Skin of body (tissue), 2 donors: Measurements from ENCODE around the gene SYT14. TPM values are rescaled to one million over a fixed set of nuclear protein-coding genes. Genes with fewer than 3 reads are reported as not detected.
"Not testable (repeated sequence)": the region's sequence is repeated elsewhere in the genome, so short reads cannot be mapped to it uniquely, and the experiment has no call there.

Experiments used
- DNase-seq: peaks from one replicate; lab custom pipeline; 2025; lab: John Stamatoyannopoulos, UW
- total RNA-seq: library from RNA; depleted of rRNA; stranded (reverse); fragments of >200 nt; gene quantifications from one replicate; pipeline ENCODE4 v1.2.3, GENCODE V29; 2014

Gene SYT14
- total RNA-seq, 1 donor from 2014 or later = 1.2 TPM

DNA sequence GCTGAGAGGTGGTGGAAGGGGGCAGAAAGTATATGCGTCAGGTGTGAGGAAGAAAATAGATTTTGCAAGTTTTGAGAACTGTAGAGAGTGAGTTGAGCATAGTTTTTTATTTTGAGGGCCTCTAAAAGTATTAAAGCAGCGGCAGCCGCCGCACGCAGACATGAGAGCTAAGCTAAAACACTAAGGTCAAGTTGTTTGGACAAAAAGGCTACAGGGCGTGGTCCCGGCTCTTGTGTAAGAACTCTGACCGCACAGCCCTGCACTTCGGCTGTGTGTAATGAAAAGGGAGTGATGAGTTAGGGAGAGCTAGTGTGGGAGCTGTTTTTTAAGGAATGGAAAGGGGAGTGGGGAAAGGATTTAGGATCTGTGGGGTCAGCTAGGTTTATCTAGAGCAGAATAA lies 174.9 kb downstream of the SYT14 start:
- DNase-seq = not testable (repeated sequence)

DNA sequence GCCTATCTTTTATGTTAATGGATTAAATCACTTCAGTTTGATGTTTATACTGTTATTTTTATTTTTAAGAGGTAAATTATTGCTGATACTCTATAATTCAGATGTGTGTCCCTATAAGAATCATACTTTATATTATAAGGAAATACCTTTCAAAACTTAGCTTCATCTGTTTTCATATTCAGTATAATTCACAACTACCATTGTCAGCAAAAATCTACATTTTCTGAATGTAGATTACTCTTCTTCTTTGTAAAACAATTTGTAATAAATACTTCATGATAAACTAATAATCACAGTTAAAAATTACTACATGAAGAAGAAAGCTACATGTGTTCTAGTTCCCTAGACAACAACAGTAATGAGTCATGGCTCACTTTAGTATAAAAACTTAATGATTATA lies 179.2 kb downstream of the SYT14 start:
- DNase-seq = no peak

DNA sequence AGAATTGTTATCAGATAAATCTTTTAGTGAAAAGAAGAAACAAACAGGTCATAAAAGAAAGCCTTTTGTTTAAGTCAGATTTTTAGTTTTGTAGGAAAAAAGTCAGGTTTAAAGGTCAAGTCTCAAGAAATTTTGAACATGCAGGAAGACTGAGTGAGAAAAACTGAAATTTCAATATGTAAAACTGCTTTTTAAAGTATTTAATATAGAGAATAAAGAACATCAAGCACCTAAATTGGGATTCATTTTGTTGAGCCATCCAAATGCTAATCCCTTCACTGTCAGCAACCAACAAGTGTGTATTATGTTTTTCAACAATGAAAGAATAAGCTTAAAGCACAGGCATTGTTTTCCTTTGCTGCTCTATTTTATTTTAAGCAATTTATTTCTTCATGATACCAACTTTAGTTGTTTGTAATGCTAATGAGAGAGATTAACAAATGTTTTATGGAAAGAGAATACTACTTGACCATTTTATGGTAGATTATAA lies 179.7 kb downstream of the SYT14 start:
- DNase-seq = no peak

DNA sequence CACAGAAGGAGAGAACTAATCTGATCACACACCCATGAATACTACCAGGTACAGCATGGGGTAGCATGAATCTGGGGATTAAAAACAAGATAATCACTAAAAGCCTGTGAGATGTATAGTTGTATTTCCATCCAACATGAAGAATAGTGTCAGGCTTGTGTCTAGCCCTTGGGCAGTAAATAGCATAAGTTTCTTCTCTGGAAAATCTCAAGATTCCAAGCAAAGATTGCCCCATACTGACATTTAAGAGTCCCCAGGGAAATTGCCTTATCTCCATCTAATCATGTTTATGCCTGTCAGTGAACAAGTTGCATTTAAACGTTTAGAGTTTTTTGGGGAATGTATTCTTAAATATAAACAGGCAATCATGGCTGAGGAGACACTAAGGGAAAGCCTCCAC lies 185.4 kb downstream of the SYT14 start:
- DNase-seq = no peak

DNA sequence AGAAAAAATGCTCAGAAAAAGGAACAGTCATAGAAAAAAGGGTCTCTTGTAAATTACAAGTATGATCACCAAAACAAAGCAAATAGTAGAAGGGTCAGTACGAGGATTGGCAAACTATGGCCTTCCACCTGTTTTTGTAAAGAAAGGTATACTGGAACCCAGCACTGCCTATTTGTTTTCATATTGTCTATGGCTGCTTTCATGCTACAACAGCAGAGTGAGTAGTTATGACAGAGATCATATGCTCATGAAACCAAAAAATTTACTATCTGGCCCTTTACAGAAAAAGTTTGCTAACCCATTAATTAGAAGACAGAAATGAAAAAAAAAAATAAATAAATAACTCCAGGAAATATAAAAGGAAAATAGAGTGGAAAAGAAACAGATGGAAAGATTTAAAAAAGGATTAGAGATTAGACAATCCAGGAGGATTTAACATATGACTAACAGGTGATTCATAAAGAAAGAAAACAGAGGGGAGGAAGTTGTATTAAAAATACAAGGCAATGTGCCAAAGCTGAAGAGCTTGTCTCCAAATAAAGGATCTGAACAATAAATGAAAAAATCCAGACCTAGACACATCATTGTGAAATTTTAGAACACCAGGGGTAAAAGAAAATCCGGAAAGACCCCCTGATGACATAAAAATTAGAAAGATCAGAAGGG lies 186.0 kb downstream of the SYT14 start:
- no peak for DNase-seq

DNA sequence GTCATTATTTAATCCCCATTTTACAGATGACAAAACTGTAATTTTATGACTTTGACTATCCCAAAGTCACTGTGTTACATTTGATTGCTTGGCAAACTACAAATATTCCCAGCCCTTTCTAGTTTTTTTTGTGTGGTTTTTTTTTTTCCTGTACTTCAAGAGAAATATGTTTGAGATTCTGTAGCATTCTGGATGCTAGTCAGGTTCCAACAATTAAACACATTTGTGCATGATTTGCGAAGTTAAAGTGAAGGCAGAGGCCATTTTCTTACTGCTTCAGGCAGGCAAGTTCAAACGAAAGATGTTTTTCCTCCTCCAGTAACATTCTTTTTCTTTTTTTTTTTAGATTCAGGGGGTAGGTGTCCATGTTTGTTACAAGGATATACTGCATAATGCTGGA lies 186.7 kb downstream of the SYT14 start:
- no peak for DNase-seq

DNA sequence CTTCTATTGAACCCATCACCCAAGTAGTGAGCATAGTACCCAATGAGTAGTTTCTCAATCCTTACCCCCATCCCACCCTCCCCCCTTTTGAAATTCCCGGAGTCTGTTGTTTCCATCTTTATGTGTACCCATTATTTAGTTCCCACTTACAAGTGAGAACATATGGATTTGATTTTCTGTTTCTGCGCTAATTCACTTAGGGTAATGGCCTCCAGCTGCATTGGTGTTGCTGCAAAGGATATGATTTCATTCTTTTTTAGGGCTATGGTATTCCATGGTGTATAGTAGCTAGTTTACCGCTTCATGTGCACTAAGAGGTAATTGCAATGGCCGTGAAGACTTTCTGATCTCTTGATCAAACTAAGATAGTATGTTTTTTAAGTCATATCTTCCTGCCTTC lies 187.1 kb downstream of the SYT14 start:
- peak; percentile 21 for DNase-seq

DNA sequence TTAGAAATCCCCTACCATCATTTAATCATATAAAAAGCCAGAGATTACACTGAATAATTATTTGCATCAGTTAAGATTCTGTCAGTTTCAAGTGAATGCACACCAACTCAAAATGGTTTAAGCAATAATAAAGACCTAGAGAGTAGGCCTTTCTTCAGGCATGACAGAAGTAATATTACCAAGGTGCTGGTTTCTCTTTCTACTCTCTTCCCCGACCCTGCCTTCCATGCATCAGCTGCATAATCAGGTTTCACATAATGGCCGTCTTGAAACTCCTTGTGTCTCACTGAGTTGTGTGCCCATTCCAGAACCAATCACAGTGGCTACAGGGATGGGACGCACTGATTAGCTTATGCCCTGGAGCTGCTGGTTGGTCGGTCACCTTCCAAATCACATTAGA lies 191.1 kb downstream of the SYT14 start:
- DNase-seq = no peak

DNA sequence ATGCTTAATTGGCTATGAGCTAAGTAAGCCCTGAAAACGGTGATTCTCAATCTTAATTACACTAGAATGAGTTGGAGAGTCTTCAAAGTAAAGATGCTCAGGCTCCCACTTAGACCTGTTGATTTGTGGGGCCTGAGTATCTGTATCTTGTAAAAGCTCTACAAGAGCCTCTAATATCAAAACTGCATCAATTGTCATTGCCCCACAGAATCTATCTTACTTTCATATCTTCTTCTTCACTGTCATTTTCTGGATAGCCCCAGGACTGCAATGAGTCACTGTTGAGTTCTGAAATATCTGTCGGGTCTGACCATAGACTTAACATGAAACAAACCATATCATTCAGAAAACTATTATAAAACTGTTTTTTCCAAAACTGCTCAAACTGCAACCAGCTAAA lies 191.7 kb downstream of the SYT14 start:
- no peak for DNase-seq

DNA sequence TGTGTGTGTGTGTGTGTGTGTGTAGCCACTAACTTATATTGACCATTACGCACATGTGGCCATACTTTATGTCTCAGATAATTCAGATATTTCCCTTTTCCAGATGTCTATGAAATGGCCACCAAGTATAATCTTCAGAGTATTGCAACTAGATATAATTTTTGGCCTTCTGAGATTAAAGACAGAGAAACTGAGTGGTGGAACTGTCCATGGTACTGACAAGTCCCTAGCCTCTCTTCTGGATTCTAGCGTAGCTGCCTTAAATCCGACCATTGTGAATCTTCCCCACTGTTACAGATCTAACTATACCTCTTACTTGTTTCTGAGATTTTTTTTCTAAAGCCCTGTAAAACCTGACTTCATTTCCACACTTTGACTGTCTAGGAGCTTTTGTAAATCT lies 194.6 kb downstream of the SYT14 start:
- DNase-seq = peak; percentile 7

DNA sequence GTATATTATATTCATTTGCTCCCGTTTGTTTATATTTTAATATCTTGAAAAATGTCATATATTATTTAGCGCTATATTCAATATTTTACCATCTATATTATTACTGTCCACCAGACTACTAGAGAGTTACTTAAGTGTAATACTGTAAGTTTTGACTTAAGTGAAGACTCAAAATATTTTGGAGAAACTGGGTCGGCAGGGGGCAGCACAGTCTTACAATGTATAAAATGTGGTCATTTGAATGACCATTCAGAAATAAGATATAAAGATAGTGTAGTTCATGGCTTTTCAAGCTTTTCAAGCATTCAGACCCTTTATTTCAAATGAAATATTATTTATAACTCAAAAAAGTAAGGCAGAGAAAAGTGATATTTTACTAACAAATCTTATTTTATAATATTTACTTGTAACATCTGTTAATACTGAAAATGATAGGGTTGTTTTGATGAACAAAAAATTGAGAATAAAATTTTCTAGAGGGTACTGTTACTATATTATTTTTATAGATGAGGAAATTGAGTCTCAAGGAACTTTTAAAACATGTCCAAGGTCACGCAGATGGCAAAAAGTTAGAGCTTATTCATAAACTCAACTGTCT lies 205.5 kb downstream of the SYT14 start:
- DNase-seq = peak; percentile 10

DNA sequence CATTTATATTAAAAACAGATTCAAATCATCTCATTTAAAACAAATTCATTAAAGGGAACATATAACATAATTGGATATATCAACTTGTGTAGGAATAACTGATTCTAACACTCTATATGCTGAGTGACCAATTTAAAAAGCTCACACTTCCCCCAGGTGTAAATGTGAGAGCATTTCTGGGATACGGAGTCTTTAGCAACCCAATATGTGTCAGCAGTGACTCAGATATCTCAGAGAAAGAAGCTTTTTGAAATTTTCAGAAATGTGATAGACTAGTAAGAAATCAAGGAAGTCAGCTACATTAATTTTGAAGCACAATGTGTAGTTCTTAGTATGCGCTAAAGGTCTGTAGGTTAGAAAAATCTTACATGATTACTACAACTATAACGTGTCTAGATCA lies 206.7 kb downstream of the SYT14 start:
- no peak for DNase-seq

DNA sequence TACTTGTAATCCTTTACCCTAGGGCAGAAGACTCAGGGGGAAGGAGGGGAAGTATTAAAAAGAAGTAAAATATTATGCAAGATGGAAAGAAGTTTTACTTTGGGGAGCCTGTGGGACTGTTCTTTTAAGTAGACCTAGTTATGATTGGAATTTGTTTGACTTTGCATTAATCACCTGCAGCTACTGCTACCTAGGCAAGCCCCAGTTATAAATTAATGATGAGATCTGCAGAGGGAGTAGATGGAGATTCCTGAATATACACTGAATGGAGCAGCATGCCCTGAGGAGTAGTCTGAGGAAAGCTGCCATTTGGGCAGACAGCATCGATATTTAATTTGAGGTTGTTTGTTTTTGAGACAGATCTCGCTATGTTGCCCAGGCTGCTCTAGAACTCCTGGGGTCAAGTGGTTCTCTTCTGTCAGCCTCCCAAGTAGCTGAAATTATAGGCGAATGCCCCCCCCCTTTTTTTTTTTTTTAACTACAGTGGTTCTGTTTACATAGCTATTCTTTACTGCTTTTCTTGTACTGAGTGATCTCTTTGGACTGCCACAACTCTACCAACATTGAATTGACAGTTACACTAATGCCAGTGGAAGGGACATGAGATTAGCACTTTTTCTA lies 213.1 kb downstream of the SYT14 start:
- no peak for DNase-seq

DNA sequence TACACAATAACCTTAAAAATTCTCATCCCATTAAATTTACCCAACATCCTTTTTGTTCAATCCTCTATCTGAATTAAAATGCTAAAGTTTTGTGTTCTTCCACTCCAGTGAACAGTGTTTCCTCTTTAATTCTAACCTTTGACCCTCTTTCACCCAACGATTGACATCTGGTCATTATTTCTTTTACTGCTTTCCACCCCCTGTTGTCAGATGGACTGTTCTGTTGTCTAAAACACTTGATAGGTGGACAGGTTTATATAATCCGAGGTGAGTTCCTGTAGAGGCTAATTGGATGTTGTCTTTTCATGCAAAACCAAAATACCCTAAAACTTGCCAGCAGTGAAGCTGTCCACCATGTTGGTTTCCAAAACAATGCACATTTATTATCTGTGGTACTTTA lies 221.2 kb downstream of the SYT14 start:
- DNase-seq = no peak

DNA sequence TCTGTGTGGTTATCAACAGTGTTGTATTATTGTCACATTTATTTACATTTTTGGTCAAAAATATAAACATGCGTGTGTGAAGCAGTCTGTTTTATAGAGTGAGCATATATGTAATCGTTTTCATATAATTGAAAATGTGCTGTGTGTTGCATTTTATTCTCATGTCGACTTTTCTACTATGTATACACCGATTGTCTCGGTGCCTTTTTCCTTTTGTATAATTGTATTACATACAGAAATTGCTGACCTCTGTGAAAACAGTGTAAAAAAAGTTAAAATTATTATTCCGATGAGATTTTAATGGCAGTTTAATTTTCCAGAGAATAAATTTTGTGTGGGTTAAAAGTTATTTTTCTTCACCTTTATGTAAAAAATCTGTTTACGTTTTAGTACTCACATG lies 232.2 kb downstream of the SYT14 start:
- DNase-seq = no peak

DNA sequence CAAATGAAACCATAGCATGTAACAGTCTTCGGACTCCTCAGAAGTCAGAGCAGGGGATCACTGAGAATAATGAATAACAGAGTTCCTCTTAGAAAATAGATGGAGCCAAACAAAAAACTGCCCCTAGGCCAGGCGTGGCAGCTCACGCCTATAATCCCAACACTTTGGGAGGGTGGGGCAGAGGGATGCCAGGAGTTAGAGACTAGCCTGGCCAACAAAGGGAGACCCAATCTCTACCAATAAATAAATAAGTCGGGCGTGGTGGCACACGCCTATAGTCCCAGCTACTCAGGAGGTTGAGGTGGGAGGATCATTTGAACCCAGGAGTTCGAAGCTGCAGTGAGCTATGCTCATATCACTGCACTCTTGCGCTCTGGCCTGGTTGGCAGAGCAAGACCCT lies 236.1 kb downstream of the SYT14 start:
- no peak for DNase-seq

DNA sequence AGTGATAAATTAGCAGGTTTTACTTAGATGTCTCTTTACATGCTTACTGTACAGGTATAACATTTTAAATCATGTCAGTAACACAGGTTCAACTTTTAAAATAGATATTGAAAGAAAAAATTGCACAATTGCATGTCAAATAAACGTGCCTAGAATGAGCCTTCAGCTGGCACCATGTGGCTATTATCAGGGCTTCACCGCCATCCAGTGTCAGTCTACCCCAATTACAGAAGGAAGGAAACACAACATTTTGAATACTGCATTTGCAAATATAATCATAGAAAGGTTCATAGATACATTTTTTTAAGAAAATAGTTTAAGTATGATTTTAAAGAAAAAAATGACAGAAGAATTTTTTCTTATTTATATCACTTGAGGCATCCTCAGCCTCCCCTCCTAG lies 247.0 kb downstream of the SYT14 start:
- no peak for DNase-seq

DNA sequence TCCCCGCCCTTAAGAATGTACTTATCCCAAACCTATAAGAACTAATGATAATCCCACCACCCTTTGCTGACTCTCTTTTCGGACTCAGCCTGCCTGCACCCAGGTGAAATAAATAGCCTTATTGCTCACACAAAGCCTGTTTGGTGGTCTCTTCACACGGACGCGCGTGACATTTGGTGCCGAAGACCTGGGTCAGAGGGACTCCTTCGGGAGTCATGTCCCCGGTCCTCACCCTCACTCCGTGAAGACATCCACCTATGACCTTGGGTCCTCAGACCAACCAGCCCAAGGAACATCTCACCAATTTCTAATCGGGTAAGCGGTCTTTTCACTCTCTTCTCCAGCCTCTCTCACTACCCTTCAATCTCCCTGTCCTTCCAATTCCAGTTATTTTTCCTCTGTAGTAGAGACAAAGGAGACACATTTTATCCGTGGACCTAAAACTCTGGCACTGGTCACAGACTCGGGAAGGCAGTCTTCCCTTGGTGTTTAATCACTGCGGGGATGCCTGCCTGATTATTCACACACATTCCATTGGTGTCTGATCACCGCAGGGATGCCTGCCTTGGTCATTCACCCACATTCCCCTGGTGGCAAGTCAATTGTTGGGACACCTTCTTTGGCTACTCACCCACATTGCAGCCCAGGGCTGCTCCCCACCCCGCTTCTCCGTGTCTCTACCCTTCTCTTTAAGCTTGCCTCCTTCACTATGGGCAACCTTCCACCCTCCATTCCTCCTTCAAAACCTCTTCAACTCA lies 250.0 kb downstream of the SYT14 start:
- not testable (repeated sequence) for DNase-seq

DNA sequence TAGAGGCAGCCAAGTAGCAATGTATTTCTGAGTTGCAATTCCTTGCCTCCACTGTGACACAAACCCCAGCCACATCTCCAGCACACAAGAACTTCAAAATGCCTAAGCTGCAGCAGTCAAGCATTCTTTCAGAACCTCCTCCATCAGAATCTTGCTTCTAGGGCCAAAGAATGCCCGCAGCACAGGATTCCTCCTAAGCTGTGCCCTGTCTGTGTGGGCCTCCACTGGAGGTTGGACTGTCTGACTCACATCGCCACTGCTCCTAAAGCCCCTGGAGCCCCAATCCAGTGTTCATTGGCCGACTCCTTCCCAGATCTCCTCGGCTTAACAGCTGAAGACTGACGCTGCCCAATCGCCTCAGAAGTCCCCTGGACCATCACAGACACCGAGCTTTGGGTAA lies 251.4 kb downstream of the SYT14 start:
- no peak for DNase-seq

DNA sequence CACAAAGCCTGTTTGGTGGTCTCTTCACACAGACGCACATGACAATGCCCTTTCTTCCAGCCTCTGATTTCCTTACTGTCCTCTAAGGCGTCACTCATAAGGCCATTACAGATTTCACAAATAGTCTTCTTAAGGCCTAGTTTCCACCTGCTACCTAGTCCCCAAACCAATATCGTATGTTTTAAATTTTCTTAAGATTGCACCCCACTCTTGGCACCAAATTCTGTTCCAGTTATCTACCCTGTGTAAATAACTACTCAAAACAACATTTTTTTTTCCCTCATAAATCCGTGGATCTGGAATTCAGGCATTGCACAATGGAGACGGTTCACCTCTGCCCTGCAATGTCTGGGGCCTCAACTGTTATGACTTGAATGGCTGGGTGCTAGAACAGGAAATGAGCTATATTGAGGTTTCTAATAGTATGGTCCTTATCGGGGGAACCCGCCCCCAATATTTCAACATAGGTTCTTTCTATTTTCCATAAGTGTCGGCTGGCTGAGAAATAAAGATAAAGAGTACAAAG lies 257.7 kb downstream of the SYT14 start:
- no peak for DNase-seq

DNA sequence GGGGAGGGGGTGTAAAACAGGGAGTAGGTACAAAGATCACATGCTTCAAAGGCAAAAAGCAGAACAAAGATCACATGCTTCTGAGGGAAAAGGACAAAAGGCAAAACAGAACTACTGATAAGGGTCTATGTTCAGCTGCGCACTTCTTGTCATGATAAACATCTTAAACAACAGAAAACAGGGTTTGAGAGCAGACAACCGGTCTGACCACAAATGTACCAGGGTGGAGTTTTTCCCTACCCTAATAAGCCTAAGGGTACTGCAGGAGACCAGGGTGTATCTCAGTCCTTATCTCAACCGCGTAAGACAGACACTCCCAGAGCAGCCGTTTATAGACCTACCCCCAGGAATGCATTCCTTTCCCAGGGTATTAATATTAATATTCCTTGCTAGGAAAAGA lies 258.2 kb downstream of the SYT14 start:
- not testable (repeated sequence) for DNase-seq

DNA sequence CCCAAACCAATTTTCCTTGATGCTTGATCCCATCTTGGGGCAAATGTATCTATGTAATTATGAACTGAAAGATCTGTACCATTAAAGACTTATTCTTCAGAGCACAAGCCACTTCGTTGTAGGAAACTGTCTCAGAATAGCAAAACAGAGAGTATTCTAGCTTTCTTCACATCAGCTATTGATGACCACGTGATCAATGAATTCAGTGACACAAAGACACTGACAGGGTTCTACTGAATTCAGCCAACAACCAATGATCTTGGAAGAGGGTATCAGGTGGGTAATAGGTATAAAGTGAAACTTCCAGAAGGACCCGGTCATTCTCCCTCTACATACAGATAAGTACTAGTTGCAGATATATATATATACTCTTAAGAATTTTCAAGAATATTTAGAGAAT lies 260.8 kb downstream of the SYT14 start:
- DNase-seq = no peak
